ENCODE data around the gene INSIG1. TPM values are rescaled to one million over a fixed set of nuclear protein-coding genes. Genes with fewer than 3 reads are reported as not detected.

Gene INSIG1
- total RNA-seq (2014; rRNA removed; shearing (Covaris generic)) (40.3 and 45.3 TPM in 2 replicates), polyA plus RNA-seq (2016; fragmentation: Nextera tagmentation; extraction: Ambion mirVana) (30.7 and 34.4 TPM in 2 replicates)

DNA sequence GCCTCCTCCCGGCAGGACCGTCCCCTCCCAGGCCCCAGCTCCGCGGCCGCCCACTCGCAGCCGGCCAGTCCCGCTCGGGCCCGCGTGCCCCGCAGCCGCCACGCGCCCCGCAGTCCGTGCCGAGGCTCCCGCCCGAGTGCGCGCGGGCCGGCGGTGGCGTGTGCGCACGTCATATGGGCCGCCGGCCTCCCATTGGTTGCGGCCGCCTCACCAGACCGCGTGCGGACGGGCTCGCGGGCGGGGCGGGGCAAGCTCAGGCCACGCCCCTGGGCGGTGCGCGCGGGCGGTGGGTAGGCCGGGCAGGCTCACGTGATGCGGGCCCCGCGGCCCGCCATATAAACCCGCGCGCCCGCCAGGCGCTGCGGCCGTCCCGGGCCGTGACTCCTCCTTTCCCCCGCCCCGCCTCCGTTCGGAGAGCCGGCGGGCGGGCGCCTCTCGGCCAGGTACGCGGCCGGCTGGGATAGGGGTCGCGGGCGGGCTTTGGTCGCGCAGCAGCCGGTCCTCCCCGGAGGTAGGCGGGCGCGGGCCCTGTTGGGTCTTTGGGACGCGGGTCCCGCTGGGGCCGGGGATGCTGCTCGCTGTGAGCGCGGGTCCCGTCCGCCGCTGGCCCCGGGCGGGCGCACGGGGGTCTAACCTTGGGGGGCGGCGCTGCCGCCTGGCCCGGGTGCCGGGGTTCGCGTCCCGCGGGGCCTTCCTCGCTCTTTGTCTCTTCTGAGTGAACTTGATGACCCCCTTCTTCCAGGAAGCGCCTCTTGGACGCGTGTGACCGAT lies at the start of gene INSIG1:
Gene INSIG1, plus strand, starts transcription at position 362 of the 771 bp plus-strand sequence. Its CDS starts 408 bp downstream, at position 770.
- H3K4me1 ChIP-seq (ENCODE audit: insufficient read depth): peaks cover 26% of the 10 kb centered on the region
- H3F3A ChIP-seq (ENCODE audit: insufficient read depth): peaks cover 28% of the 10 kb centered on the region
- peak within 1 kb of the TSS; percentile 85 for H3K4me2 ChIP-seq (ENCODE audit: unreplicated experiment)
- H3K27ac ChIP-seq: peak within 1 kb of the TSS; percentile 96
- peak within 1 kb of the TSS; percentile 88 for H3K4me3 ChIP-seq
- H3K9me2 ChIP-seq (ENCODE audit: insufficient read depth): no peaks in the 10 kb centered on the region
- H3K36me3 ChIP-seq (ENCODE audit: low read depth): peaks cover under 1% of the 10 kb centered on the region; the same call in 1 of the 2 replicates
- no peaks in the 10 kb centered on the region for H3K9me3 ChIP-seq (ENCODE audit: low read depth)
- peaks cover 32% of the 10 kb centered on the region for H3K79me2 ChIP-seq (ENCODE audit: insufficient read depth)
- WGBS, 2 experiments (ENCODE audit: low coverage in 1 of 2, low lambda C conversion rate in 2 of 2, missing lambda C conversion rate in 2 of 2): 2% methylated on average over 47 to 54 of the region's 111 CpGs
- no peak for TF ChIP-seq EZH2phosphoT487 (IDR thresholded peaks at IDR 0.05; ENCODE audit: insufficient read depth, low read depth)
- TF ChIP-seq EZH2 (IDR thresholded peaks at IDR 0.05; ENCODE audit: insufficient read depth, poor library complexity, severe bottlenecking): no peak
- peak within 1 kb of the TSS; percentile 81 for H2AFZ ChIP-seq
- in situ Hi-C loops (cut with MboI): no loop called here
- DNase-seq: peak; percentile 97
- H3K9ac ChIP-seq: peak within 1 kb of the TSS; percentile 99
- H4K20me1 ChIP-seq (ENCODE audit: insufficient read depth): no peaks in the 10 kb centered on the region
- no peaks in the 10 kb centered on the region for H3K27me3 ChIP-seq (replicated peaks; ENCODE audit: insufficient read depth)

- 75 to 77% methylated on average over 10 of the region's 10 CpGs for WGBS, 2 experiments (ENCODE audit: low coverage in 1 of 2, low lambda C conversion rate in 2 of 2, missing lambda C conversion rate in 2 of 2)
- in situ Hi-C loops (cut with MboI): no loop called here
- no peaks in the 10 kb centered on the region for H4K20me1 ChIP-seq (ENCODE audit: insufficient read depth)
- no peaks in the 10 kb centered on the region for H3F3A ChIP-seq (ENCODE audit: insufficient read depth)
- no peak for DNase-seq
- no peak overlapping the region for H3K4me3 ChIP-seq
- H3K36me3 ChIP-seq (ENCODE audit: low read depth): no peaks in the 10 kb centered on the region
- H3K27ac ChIP-seq: no peak overlapping the region
- no peak overlapping the region for H3K9ac ChIP-seq
- no peaks in the 10 kb centered on the region for H3K27me3 ChIP-seq (replicated peaks; ENCODE audit: insufficient read depth)
- no peak overlapping the region for H3K4me2 ChIP-seq (ENCODE audit: unreplicated experiment)
- TF ChIP-seq EZH2phosphoT487 (IDR thresholded peaks at IDR 0.05; ENCODE audit: insufficient read depth, low read depth) (no peak), EZH2 (IDR thresholded peaks at IDR 0.05; ENCODE audit: insufficient read depth, poor library complexity, severe bottlenecking) (no peak)
- H3K9me3 ChIP-seq (ENCODE audit: low read depth): no peaks in the 10 kb centered on the region
- H3K4me1 ChIP-seq (ENCODE audit: insufficient read depth): peaks cover 11% of the 10 kb centered on the region; the same call in 1 of the 2 replicates
- H3K79me2 ChIP-seq (ENCODE audit: insufficient read depth): no peaks in the 10 kb centered on the region
- no peak overlapping the region for H2AFZ ChIP-seq
- H3K9me2 ChIP-seq (ENCODE audit: insufficient read depth): no peaks in the 10 kb centered on the region
Measured at GRCh38 chr7:155248366-155248756, 49.3 kb upstream of the INSIG1 start.

GRCh38 chr7:155251831-155252230 lies 45.8 kb upstream of the INSIG1 start:
- DNase-seq: no peak
- 75 to 77% methylated on average over 7 of the region's 7 CpGs for WGBS, 2 experiments (ENCODE audit: low coverage in 1 of 2, low lambda C conversion rate in 2 of 2, missing lambda C conversion rate in 2 of 2)
- in situ Hi-C loops (cut with MboI): no loop called here
- no peak for TF ChIP-seq EZH2 (IDR thresholded peaks at IDR 0.05; ENCODE audit: insufficient read depth, poor library complexity, severe bottlenecking)
- TF ChIP-seq EZH2phosphoT487 (IDR thresholded peaks at IDR 0.05; ENCODE audit: insufficient read depth, low read depth): no peak
- no peak overlapping the region for H2AFZ ChIP-seq
- no peaks in the 10 kb centered on the region for H3K79me2 ChIP-seq (ENCODE audit: insufficient read depth)
- no peaks in the 10 kb centered on the region for H3K9me2 ChIP-seq (ENCODE audit: insufficient read depth)
- no peaks in the 10 kb centered on the region for H3K27me3 ChIP-seq (replicated peaks; ENCODE audit: insufficient read depth)
- H3K4me3 ChIP-seq: no peak overlapping the region
- peaks cover 2% of the 10 kb centered on the region; the same call in 1 of the 2 replicates for H3F3A ChIP-seq (ENCODE audit: insufficient read depth)
- no peaks in the 10 kb centered on the region for H4K20me1 ChIP-seq (ENCODE audit: insufficient read depth)
- no peaks in the 10 kb centered on the region for H3K36me3 ChIP-seq (ENCODE audit: low read depth)
- peaks cover 13% of the 10 kb centered on the region for H3K4me1 ChIP-seq (ENCODE audit: insufficient read depth)
- H3K9me3 ChIP-seq (ENCODE audit: low read depth): no peaks in the 10 kb centered on the region
- no peak overlapping the region for H3K27ac ChIP-seq
- H3K9ac ChIP-seq: no peak overlapping the region
- H3K4me2 ChIP-seq (ENCODE audit: unreplicated experiment): no peak overlapping the region

DNA sequence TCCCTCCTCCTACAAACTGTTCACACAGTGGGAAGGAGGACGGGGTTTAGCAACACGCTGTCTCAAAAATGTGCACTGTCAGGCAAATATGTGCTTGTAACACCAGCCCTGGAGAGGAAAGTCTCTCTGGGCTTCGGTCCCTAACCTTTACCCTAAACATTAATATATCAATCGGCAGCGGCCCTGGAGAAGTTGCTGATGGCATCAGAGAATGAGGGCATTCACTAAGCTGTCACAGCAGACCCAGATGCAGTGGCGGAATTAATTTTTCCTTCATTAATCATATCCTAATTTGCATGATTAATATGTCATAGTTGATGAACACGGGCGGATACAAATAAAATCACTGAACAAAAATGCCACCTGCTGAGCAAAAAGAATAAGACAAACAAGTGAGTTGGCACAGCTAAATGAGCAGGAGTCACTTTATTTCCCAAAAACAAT lies 45.2 kb upstream of the INSIG1 start:
- Histone ChIP-seq H3K27ac (no peak overlapping the region), H4K20me1 (ENCODE audit: insufficient read depth) (no peaks in the 10 kb centered on the region), H3K9ac (no peak overlapping the region), H3K9me3 (ENCODE audit: low read depth) (no peaks in the 10 kb centered on the region), H2AFZ (no peak overlapping the region), H3K36me3 (ENCODE audit: low read depth) (no peaks in the 10 kb centered on the region), H3K27me3 (replicated peaks; ENCODE audit: insufficient read depth) (no peaks in the 10 kb centered on the region), H3F3A (ENCODE audit: insufficient read depth) (peaks cover 8% of the 10 kb centered on the region; the same call in 1 of the 2 replicates), H3K79me2 (ENCODE audit: insufficient read depth) (no peaks in the 10 kb centered on the region), H3K4me2 (ENCODE audit: unreplicated experiment) (peak overlapping the region; percentile 21), H3K4me1 (ENCODE audit: insufficient read depth) (peaks cover 19% of the 10 kb centered on the region), H3K9me2 (ENCODE audit: insufficient read depth) (no peaks in the 10 kb centered on the region), H3K4me3 (0 out of 2 replicates have a peak overlapping the region, but pooled peaks have one; percentile 6)
- WGBS, 2 experiments (ENCODE audit: low coverage in 1 of 2, low lambda C conversion rate in 2 of 2, missing lambda C conversion rate in 2 of 2): 4 to 7% methylated on average over 8 of the region's 8 CpGs
- DNase-seq: peak; percentile 57
- no peak for TF ChIP-seq EZH2 (IDR thresholded peaks at IDR 0.05; ENCODE audit: insufficient read depth, poor library complexity, severe bottlenecking)
- TF ChIP-seq EZH2phosphoT487 (IDR thresholded peaks at IDR 0.05; ENCODE audit: insufficient read depth, low read depth): no peak
- in situ Hi-C loops (cut with MboI): no loop called here
